Mesenteric fat pad (tissue), 1 donor: ENCODE measurements around the gene ZRANB1. TPM values are rescaled to one million over a fixed set of nuclear protein-coding genes. Genes with fewer than 3 reads are reported as not detected.

Source experiments
- DNase-seq: peaks from one replicate; pipeline ENCODE4 v3.0.0-alpha.2; 2020; ENCODE audit warnings: low spot score
- total RNA-seq: library from RNA; stranded (reverse); fragmentation: NEBNext Ultra II Directional; extraction: Animal tissue kit (Norgen Biotek cat#: 25700); gene quantifications from one replicate; pipeline ENCODE4 v1.2.1, GENCODE V29; 2021
- donor health status: DM: yes; HTN: yes; CAD: no.

ZRANB1 gene
- total RNA-seq, 1 donor from 2014 or later: 28.0 TPM

DNA sequence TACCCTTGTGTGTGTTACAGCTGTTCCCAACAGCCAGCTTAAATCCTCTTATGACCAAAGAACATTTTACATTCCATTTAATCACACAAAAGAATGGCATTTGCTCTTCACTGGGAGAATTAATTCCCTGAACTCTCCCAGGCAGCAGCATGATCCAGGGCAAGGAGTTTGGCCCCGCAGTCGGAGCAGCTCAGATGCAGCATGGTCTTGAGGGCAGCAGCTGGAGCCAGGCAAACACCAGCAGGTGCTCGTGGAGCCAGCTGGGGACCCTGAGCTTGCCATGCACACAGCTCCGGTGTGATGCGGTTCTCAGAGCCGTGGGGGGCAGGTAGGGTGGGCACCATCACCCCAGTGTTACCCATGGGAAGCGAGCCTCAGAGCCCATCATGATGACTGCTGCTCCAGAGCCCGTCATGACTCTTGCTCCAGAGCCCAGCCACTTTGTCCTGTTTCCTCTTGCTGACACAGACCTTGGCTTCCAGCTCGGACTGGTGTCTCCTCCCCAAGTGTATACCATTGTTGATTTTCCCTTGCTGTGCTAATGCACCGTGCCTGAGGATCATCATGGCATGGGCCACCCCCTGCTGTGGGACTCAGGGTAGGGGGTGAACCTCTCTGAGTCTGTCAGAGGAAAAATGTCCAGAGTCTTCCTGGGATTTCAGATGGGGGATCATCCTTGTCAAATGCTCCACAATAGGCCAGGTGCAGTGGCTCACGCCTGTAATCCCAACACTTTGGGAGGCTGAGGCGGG, 75.8 kb downstream of the ZRANB1 start:
- no peak for DNase-seq

DNA sequence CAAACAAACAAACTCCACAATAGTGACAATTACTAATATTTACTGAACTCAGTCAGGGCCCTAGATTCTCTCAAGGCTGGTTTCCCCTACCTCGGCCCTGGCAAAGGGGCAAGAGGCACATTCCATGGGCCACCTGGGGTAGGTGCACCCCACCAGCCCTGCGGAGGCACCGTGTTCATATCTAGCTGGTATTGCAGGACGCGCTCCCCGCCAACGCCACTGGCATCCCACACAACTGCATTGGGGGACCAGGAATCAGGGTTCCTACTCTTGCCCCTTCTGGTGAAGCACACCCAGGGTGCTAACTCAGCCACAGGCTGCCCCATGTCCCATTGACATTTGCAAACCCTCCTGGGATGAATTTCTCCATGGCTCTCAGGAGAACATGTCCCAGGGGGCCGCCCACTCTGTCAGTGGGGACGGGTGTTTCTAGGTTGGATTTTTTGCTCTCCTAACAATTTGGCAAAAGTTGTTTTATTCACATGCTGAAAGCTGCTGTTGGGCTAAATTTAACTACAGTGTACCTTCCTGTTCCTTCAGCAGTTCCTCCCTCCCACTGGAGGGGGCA, 76.7 kb downstream of the ZRANB1 start:
- DNase-seq: no peak

DNA sequence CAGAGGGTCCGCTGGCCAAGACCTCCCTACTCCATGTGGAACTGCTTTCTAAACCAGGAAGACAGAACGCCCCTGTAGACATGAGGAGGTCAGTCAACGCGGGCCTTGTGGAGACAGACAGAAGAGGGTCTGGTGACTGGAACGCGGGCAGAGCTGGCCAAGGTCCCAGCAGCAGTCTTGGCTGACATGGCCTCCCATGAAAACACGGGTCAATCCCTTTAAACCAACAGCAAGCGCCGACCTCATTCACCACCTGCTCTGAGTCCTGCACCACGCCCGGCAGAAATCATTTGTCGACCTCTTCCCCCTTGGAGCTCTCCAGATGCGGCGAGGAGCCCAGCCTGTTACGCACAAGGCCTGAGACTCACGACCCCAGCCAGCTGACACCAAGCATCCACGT, 78.5 kb downstream of the ZRANB1 start:
- DNase-seq: no peak

DNA sequence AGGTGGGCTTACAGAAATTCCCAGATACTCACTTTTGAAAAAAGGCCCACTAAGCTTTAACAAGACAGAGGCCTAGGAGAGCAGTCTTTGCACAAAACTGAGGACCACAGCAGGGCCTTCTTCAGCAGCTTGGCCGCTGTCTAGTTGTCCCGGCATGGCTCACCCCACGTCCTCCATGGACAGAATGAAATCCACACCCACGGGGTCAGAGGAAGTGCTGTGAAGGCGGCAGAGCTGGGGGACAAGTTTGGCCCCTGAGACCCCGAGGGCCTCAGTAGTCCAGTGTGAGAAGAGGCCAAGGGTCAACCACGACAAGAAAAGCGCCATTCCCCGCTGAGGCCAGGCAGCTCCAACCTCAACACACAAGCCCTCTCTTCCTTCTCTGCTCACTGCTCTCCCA, 78.9 kb downstream of the ZRANB1 start:
- no peak for DNase-seq

DNA sequence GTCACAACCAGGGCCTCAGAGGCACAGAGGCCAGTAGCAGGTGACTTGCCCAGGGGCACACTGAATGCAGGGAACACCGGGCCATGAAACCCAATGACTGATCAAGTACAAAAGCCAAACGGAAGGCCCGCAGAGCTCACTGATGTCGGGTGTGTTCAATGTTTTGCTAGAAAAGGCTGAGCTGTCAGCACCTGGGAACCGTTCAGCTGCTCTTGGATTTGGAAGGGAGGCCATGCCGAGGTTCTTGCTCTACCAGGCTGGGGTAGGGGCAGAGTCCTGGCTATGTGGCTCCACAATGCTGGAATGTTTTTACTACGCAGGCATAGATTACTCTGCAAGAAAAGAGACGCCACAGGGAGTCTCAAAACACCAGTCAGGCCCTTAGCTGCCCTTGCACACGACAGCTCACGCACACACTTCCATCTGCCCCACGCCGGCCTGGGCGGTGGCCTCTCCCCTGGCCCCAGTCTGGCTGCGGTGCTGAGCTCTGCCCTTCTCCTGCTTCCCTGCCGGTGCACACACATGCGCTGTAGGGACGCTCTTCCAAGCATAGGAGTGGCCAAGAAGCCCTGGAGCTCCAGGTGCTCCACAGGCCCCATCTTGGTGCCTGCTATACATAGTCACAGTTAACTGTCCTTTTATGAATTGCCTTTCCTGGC, 79.9 kb downstream of the ZRANB1 start:
- no peak for DNase-seq

DNA sequence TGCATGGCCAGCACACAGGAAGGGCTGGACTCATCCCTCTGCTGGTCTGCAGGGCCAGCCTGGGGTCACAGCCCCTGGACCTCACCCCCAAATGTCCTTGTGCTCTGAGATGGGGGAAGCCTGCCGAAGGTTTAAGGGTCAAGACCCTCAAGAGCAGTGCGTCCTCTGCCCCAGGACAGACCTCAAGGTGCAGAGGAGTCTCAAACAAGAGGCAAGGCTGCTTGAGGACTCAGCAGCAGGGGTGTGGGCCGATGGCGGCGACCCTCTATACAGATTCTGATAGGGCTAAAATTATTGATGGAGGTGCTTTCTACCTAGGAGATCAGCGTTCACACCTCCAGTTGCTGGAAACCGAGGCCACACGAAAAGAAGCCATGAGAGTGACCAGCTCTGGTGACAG, 80.7 kb downstream of the ZRANB1 start:
- no peak for DNase-seq

DNA sequence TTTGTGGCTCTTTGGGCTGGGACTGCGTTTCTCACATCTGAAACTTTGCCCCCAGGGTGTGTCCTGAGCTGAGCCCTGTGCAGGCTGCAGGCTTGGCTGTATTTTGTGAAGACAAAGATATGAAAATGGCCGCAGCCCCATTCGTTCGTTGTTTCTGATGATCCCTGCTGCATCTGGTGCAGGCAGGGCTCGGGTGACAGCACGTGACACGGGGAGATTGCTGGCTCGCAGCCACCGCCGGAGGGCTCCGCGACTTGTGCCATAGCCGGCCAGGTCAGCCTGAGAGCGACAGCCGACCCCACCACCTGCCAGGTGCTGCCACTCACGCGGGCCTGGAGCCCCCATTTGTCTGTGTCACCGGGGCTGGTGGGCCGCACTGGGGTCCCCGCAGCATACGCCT, 81.3 kb downstream of the ZRANB1 start:
- no peak for DNase-seq

DNA sequence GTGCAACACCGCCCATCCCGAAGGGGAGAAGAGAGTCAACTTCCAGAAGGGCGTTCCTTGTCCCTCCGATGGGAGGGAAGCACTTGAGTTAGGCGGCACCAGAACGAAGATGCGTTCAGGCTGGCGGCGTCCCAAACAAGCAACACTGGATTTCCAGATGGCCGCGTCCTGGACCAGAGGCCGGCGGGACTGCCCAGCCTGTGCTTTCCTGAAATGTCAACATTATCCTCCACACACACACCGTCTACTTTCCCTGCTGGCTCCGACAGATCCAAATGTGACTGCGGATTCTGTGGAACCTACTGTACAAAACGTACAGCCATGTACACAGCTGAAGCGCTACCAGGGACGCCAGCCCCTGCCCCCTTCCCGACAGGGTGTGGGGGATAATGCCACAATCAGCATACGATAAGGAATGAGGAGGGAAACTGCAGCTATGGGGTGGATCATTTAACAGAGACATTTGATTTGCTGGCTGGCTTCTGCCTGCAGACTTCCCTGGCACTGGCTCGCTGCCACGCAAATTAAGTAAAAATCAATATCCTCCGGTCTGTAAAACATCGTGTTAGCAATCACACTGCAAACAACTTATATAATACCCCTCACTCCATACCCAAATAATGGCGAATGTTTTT, 82.1 kb downstream of the ZRANB1 start:
- DNase-seq: no peak

DNA sequence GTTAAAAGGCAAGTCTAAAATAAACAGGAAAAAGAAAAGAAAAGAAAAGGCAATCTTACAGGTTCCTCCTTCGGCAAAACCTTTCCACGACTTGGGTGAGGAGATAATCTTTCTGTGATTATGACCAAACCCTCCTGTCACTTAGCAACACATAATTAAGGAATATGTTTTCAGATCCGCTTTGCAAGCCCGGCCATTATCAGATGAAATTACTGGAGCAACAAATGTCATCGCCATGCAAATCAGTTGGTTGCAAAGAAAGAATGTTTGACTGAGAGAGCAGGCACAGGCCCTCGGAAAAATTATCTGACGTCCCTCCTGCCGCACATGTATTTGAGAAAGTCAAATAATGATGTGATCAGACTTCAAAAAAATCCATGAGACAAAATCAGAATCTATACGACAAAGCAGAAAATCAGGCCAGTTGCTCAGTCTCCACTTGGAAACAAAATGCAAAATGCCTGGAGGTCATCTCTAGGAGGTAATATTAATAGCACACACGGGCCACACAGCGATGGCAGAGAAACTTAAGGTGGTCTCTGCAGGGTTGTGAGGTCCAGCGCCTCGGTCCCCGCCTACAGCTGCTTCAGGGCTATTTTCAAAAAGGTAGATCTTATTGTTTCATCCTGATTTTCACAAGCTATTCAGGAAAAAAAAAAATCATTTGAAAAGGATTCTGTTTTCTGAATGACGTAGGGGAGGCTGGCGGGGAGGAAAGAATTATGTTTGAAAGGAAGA, 82.7 kb downstream of the ZRANB1 start:
- no peak for DNase-seq

DNA sequence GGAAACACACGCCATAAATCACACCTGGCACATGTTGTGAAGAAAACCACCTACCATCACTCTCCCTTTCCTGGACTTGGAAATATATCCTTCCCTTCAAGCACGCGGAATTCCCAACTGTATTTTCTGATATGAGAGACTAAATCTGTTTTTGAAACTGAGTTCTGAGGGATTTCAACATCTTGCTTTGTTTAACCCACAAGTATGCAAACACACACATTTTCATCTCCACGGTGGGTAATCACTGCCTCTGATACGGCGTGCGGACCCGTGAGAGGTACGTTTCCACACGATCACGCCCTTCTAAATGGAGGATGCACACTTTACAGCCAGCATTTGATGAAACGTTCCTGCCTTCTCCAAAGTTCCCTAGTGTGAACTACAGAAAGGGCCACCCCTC, 83.4 kb downstream of the ZRANB1 start:
- no peak for DNase-seq

DNA sequence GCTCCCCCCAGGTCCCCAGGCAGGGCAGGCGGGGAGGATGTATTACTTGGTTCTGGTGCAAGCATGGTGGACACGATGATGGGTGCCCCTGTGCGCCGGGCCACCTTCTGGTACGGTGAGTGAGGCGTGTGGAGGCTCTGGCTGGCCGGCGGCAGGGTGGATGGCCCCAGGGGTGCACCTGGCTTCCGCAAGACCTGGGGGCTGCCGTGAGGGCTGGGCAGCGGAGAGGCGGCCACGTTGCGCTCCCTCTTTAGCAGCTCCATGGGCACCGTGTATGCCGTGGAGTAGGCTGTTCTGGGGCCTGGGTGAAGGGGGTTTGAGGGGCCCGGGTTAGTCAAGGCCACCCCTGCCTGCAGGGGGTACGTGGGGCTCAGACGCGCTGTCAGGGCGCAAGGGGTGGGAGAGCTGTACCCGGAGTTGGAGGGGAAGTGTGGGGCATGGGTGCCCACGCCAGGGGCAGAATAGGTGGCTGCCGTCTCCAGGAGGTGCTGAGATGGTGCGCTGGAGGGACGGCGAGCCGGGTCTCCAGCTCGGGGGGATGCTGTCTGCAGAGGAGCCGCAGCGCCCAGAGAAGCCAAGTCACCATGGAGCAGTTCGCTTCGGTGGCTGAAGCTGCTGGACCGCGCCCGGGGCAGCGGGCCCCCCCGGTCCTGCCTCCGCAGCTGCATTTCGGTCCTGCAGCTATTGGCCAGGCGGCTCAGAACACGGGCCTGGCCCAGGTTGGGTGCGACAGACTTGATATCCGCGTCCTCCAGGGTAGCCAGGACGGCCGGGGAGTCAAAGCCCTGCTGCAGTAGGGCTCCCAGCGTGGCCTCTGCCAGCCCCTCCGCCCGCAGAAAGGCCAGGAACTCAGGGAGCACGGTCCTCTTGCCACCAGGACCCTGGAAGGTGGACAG, 84.4 kb downstream of the ZRANB1 start:
- DNase-seq: no peak

DNA sequence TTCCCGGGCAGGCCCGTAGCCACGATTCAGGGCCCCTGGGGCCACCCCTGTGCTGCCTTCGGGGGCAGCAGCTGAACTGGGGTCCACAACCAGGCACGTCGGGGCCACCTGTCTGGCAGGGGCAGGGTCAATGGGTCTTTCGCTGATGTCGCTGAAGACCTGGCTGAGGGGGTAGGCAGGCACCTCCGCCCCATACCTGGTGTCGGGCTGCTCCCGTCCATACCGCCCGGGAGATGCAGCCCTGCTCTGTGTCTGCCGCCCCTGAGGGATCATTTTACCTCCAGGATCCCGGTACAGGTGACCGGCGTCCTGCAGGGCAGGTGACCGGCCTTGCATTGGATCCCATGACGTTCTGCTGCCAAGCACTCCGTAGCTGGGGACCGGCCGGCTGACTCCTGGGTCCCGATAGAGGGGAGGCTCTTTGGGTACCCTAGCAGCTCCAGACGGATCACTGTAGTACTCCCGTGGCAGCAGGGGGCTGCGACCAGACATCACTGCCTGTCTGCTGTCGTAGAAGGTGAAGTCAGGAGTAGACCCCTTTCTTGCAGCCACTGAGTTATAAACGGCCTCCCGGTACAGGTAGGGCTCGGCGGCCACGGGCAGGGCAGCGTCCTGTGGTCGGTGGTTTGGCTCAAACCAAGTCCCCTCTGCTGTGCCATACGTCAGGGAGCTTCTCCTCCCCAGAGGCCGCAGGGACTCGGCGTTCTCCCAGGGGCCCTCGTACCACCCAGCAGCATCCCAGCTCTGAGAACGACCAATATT, 85.2 kb downstream of the ZRANB1 start:
- no peak for DNase-seq

DNA sequence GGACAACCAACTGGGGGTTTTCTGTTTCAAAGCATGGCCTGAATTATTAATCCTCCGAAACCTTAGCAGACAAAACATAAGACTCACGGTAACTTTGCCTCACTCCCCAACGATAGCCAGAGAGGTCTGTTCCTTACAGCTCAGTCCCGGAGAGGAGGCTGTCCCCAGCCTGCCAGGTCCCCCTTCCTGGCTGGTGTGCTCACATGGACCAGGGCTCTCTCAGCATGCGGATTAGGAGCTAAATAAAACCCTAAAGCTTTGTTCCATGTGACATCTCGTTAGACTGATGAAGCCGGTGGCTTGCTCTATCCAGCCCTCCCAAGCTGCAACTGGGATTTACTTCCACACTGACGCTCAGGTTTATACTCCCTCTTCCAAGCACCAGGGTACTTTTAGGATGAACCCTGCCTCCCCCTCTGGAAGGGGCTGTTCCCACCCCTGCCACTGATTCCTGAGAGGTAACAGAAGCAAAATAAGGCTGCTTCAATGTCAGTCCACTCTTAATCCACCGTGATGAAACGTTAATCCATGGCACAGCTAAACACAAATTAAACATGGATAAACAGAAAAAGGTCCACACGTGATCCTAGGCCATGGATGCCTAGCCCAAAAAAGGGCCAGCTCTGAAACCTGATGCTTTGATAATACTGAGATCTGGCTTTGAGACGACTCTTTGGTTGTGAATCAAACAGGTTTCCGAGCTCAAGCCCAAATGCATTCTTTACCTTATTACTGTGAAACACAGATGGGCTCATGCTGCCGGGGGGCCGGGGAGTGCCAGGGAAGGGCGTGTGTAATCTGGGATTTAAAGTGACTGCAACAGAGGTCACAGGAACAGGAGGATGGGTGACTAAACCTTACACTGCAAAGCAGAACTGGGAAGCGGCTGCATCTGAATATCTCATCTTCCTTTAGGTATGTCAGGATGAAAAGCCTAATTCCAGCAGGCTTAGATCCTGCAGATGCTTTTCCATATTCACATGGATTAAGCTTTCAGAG, 86.2 kb downstream of the ZRANB1 start:
- DNase-seq: no peak

DNA sequence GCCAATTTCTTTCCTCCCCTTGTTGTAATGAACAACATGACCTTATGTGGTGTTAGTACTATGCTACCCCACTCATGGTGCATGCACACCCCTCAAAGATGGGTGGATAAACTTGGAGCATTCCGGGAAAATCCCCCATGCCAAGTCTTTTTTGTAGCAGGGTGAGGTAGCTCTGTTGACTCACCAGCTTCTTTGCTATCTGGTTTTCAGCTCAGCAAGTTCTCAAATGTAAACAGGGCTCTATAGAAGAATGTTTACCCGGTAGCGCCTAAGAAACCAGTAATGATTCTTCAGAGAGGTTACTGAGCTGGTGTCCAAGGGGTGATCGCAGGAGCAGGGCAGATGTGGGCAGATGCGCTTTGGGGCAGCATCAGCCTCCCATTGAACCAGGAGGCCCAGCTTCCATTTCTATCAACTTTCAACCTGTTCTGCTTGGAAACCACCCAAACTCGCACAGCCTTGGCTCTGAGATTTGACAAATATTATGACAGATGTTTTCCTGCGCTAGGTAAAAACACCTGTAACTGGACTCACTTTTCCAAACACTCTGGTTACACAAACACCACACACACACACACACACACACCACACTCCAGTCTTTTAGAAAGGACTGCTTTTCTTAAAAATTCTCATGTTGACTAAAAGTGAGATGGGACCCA, 87.8 kb downstream of the ZRANB1 start:
- DNase-seq: no peak

DNA sequence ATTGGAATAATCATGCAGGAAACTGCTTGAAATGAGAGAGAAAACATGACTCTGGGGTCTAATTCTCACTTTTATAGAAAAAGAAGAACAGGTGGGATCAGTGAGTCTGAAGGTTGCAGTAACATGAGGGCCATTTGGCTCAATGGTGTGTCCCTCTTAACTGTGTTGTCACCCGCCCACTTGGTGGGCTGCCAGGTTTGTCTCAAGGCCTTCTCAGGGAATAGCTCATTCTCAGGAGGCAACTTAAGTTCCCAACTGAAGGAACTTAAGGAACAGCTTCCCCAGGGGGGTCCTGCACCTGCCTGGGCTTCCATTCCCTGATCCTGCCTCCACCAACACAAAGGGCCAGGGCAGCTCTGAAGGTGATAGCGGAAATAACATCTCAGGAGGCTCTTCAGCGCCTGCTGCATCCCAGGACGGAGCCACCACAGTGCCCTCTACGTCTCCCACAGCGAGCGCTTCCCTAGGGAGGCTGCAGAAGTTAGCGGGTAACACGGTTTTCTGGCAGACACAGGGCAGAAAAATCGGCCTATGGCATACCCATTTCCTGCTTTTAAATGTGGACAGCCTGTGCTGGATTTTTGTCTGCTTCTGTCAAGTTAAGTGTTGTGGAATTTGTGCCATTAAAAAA, 88.8 kb downstream of the ZRANB1 start:
- no peak for DNase-seq

DNA sequence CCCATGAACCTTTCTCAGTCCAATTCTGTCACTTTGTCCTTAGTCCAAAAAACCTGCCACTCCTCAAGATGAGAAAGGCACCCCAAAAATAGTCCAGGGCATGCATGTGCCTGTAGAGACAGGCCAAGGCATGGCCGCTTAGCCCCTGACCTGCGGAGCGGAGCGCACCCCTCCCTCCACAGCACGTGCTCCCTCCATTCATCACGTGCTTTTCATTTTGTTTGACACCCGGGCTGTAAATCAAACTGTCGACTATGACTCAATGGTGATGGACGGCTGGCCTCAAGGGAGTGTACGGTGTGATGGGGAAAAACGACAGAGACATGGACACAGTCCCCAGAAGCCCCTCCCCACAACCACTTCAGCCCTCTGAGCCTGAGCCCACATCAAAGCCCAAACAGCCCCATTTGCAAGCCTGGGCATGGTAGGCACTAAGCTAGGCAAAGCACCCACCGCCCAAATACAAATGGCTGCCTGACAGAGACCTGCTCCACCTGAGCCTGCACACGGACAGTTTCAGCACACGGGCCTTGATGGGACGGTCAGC, 90.6 kb downstream of the ZRANB1 start:
- no peak for DNase-seq
